NCI-H82 treated with DMSO at 0.1 percent for 48 hours (cell line): ENCODE measurements around the gene INTS4.
"Not testable (repeated sequence)": the region's sequence is repeated elsewhere in the genome, so short reads cannot be mapped to it uniquely, and the experiment has no call there.

Experiments used
- DNase-seq: peaks from one replicate; lab custom pipeline; 2025; ENCODE audit not compliant: unreplicated experiment; lab: John Stamatoyannopoulos, UW

INTS4 gene

GRCh38 chr11:77883775-77884174 is 110.7 kb downstream of the INTS4 start:
- no peak for DNase-seq

- DNase-seq = no peak
Observed at GRCh38 chr11:77882396-77882795, 112.1 kb downstream of the INTS4 start.

- DNase-seq = no peak
Observed at GRCh38 chr11:77879218-77879617, 115.2 kb downstream of the INTS4 start.

GRCh38 chr11:77878247-77878646 is 116.2 kb downstream of the INTS4 start:
- DNase-seq = not testable (repeated sequence)

- DNase-seq = no peak
Observed at GRCh38 chr11:77876045-77876444, 118.4 kb downstream of the INTS4 start.

- no peak for DNase-seq
Observed at GRCh38 chr11:77874206-77874605, 120.3 kb downstream of the INTS4 start.

GRCh38 chr11:77873345-77873744 is 121.1 kb downstream of the INTS4 start:
- DNase-seq = no peak

GRCh38 chr11:77871855-77872254 is 122.6 kb downstream of the INTS4 start:
- no peak for DNase-seq

GRCh38 chr11:77868744-77869143 is 125.7 kb downstream of the INTS4 start:
- no peak for DNase-seq

GRCh38 chr11:77866336-77866735 is 128.1 kb downstream of the INTS4 start:
- peak; percentile 32 for DNase-seq

GRCh38 chr11:77865805-77866204 is 128.7 kb downstream of the INTS4 start:
- DNase-seq = no peak

GRCh38 chr11:77861444-77861843 is 133.0 kb downstream of the INTS4 start:
- DNase-seq = not testable (repeated sequence)

- DNase-seq = not testable (repeated sequence)
Observed at GRCh38 chr11:77857906-77858457, 136.5 kb downstream of the INTS4 start.

GRCh38 chr11:77854838-77855237 is 139.6 kb downstream of the INTS4 start:
- DNase-seq = no peak

GRCh38 chr11:77851503-77851902 is 143.0 kb downstream of the INTS4 start:
- no peak for DNase-seq

GRCh38 chr11:77843700-77844099 is 150.8 kb downstream of the INTS4 start:
- not testable (repeated sequence) for DNase-seq

GRCh38 chr11:77842441-77843121 is 151.9 kb downstream of the INTS4 start:
- DNase-seq = no peak

GRCh38 chr11:77833302-77833701 is 161.2 kb downstream of the INTS4 start:
- no peak for DNase-seq

- DNase-seq = no peak
Observed at GRCh38 chr11:77828926-77829325, 165.5 kb downstream of the INTS4 start.
